ENCODE measurements around the gene NXPE3. TPM values are rescaled to one million over a fixed set of nuclear protein-coding genes. Genes with fewer than 3 reads are reported as not detected.

NXPE3 gene
- total and polyA plus RNA-seq, 2 of the 8 experiments (the other 6 are each of a cell fraction or from before 2014, with no cell fraction given): 10.9 to 22.7 TPM

- Histone ChIP-seq H4K20me1 (replicated peaks in 1 of 2; ENCODE audit: control insufficient read depth in 1 of 2, insufficient read depth in 2 of 2, low read length in 2 of 2) (peaks cover 3 to 11% of the 10 kb centered on the region in 2 experiments), H3K79me2 (ENCODE audit: control insufficient read depth in 1 of 2, insufficient read depth in 2 of 2, low read length in 2 of 2) (peaks cover 13 to 38% of the 10 kb centered on the region in 2 experiments; a peak in 3 of 4 replicates)
- POLR2A ChIA-PET (ENCODE audit: partially characterized antibody): no interaction called here
- TF ChIP-seq EGR1 (IDR thresholded peaks at IDR 0.05; ENCODE audit: borderline replicate concordance, low read depth, low read length): no peak
Measured at GRCh38 chr3:101853982-101854381, 75.0 kb downstream of the NXPE3 start.

More at GRCh38 chr3:101853982-101854381, 75.0 kb downstream of the NXPE3 start:
- Histone ChIP-seq H3K27me3 (replicated peaks in 1 of 4; ENCODE audit: control insufficient read depth in 3 of 4, extremely low read depth in 1 of 4, insufficient read depth in 3 of 4, low read length in 3 of 4) (peaks cover 0 to 1% (median 0%) of the 10 kb centered on the region in 4 experiments; a peak in 1 of 7 replicates), H3K4me2 (ENCODE audit: insufficient read depth in 1 of 2, low read depth in 2 of 2, low read length in 2 of 2) (no peak overlapping the region), H3K4me3 (ENCODE audit: extremely low read depth in 1 of 4, insufficient read depth in 2 of 4, low read depth in 3 of 4, low read length in 4 of 4) (no peak overlapping the region), H4K91ac (replicated peaks; ENCODE audit: insufficient read length, low read length) (no peak overlapping the region), H3K14ac (ENCODE audit: insufficient read length) (no peak overlapping the region), H3K36me3 (ENCODE audit: control insufficient read depth in 2 of 4, insufficient read depth in 4 of 4, low read length in 3 of 4) (peaks cover 32 to 74% (median 58%) of the 10 kb centered on the region in 4 experiments), H3K4ac (replicated peaks; ENCODE audit: insufficient read length, low read depth, low read length) (no peak overlapping the region), H3K56ac (replicated peaks; ENCODE audit: insufficient read length, low read depth, low read length) (no peak overlapping the region), H4K8ac (ENCODE audit: extremely low read depth, insufficient read depth, low read length) (no peak overlapping the region), H3K27ac (ENCODE audit: low read depth, low read length) (no peak overlapping the region), H4K5ac (ENCODE audit: insufficient read length, low read depth, low read length) (no peak overlapping the region), H3K9ac (replicated peaks in 1 of 4; ENCODE audit: extremely low read depth in 1 of 4, low read depth in 3 of 4, low read length in 3 of 4) (no peak overlapping the region), H2BK12ac (ENCODE audit: low read depth, low read length) (no peak overlapping the region), H3K18ac (ENCODE audit: extremely low read depth, low read length) (no peak overlapping the region), H3K79me1 (ENCODE audit: low read depth, low read length) (no peaks in the 10 kb centered on the region), H2AK5ac (ENCODE audit: low read depth, low read length) (no peak overlapping the region), H2BK15ac (ENCODE audit: low read length) (no peak overlapping the region), H3K23me2 (ENCODE audit: low read depth, low read length) (no peaks in the 10 kb centered on the region; the same call in 1 of the 2 replicates), H2BK20ac (ENCODE audit: low read length) (no peak overlapping the region), H2BK120ac (replicated peaks; ENCODE audit: low read depth, low read length) (no peak overlapping the region), H2AFZ (ENCODE audit: low read length) (no peak overlapping the region), H3K9me3 (ENCODE audit: insufficient read depth in 2 of 2, low read depth in 1 of 2, low read length in 1 of 2) (no peaks in the 10 kb centered on the region), H2BK5ac (ENCODE audit: low read depth, low read length) (no peak overlapping the region), H3K4me1 (replicated peaks in 1 of 4; ENCODE audit: control insufficient read depth in 3 of 4, insufficient read depth in 4 of 4, low read length in 3 of 4) (no peaks in the 10 kb centered on the region), H3K23ac (ENCODE audit: insufficient read length) (no peak overlapping the region)
- DNase-seq (ENCODE audit: low read depth in 1 of 2, low spot score in 2 of 2) (no peak), FAIRE-seq (no peak)
- CTCF ChIA-PET (ENCODE audit: partially characterized antibody): interaction anchor here (1.6 to 2.4 kb wide), 3 partner anchors 26 to 46 kb away, joined by 3 to 11 read pairs (median 3); no protein-coding TSS in a partner anchor
- 94% methylated on average over 3 of the region's 3 CpGs; no CpG with 5 or more reads in 1 of the 2 experiments for WGBS, 2 experiments (ENCODE audit: extremely low coverage in 1 of 2, insufficient coverage in 1 of 2, insufficient read length in 1 of 2, insufficient replicate concordance in 2 of 2, low coverage in 1 of 2, low lambda C conversion rate in 2 of 2, missing lambda C conversion rate in 1 of 2)
